ENCODE results near the gene SETD6.

Gene SETD6

DNA sequence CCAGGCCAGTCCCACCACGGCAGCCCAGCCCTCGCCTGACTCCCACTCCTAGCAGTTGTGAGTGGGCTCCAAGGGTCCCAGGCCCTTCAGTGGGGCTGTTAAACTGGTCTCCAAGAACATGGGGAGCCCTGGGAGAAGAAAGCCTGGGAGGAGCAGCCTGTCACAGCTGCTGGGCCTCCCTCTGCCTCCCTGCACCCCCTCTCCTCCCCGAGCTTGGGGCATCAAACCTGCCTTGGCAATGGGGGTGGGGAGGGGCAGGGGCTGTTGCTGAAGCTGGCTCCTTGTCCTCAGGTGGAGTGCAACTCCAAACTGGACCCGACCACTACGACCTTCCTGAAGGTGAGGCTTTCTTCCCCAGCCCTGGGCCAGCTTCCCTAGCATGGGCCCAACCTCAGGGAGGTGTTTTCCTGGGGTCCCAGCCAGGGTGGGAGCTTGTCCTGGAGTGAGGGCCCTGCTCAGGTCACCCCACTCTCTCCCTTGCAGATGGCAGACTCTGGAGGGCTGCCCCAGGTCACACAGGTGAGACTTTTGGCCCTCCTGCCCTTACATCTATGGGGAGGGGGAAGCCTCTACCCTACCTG, 6.6 kb upstream of the SETD6 start:
- no peak for DNase-seq (ENCODE audit: low read depth)

DNA sequence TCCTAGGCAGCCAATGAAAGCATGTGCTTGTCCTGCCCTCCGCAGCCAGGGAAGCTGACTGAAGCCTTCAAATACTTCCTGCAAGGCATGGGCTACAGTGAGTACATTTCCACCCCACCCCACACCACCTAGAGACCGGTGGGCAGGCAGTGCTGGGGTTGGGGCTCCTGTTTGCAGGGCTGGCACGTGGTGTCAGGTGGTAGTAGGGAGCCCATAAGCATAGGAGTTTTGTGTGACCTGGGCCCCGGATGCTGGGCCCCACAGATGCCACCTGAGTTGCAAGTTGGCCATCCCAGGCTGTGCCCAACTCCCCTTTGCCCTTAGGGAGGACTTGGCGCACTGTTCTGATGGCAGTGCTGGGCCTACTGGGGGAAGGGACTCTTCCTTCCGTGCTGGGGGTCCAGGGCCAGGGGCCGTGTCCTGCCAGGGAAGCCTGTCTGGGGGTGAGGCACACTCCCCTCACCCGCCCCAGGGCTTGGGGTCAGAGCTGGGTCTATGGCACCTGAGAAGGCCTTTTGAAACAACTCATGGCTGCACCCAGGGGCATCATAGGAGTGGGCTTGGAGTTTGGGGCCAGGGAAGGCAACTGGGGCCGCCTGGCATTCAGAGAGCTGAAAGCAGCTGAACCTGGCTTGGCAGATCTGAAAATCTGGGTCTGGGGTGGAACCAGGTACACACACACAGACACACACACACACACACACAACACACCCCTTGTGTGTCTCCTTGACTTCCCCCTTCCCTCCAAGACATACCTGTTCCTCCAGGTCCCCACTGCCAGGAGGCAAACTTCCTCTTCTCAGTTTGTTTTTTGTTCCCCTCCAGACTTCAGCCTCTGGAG, 5.8 kb upstream of the SETD6 start:
- no peak for DNase-seq (ENCODE audit: low read depth)

DNA sequence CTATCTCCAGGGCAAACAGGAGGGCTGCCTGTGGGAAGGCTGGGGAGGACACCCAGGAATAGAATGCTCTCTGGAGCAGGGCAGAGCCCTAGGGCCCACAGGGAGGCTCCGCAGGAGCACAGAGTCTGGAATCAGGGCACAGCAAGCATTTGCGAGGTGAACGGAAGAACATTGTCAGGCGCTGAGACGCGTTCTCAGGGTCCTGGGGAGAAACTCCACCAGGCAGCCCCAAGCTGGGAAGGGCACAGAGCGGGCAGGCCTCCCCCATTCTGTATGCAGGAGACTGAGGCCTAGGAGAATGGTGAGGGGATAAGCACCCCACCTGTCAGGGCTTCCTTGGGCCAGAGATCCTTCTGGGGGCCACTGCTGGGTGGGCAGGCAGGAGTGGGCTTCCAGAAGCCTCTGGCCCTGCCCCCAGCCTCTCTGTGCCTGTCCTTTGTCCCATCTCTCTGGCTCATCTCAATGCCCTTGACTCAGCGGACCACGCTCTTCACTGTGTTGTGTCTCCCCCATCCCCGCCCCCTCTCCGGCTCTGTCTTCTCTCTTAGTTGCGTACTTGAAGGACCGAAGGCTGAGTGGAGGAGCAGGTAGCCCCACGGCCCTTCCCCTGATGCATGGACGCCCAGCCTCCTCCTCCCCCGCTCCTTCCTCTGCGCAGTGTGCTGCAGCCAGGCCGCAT, 5.1 kb upstream of the SETD6 start:
- DNase-seq (ENCODE audit: low read depth) = no peak

DNA sequence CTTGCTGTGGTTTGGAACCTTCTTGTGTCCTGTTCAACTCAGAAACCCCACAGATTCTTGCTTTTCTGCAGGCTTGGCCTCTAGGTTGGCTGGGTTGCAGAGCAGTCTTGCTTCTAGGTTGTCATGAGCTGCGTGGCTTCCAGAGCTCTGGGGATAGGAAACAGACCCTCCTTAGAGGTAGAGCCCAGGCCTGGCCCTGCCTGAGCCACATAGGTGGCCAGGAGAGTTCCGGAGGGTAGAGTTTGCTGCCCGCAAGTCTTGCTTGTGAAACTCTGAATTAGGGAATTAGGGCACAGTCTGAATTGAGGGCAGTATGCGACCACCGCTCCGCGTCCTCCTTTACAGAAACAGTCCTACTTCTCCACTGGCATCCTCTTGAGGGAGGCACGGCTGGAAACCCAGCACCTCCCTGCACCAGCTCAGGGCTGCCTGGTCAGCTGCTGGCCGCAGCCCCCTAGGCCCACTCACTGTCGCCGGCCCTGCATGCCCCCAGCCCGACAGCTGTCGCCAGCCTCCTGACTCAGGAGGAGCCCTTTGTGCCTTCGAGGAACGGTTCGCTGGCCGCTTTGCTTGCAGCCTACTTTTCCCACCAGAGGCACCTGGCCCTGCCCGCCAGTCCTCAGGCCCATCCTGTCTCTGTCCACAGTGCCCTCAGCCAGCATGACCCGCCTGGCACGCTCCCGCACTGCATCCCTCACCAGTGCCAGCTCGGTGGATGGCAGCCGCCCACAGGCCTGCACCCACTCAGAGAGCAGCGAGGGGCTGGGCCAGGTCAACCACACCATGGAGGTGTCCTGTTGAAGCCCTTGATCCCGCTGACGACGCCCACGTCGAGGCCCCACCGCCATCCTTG, 4.3 kb upstream of the SETD6 start:
- no peak for DNase-seq (ENCODE audit: low read depth)

DNA sequence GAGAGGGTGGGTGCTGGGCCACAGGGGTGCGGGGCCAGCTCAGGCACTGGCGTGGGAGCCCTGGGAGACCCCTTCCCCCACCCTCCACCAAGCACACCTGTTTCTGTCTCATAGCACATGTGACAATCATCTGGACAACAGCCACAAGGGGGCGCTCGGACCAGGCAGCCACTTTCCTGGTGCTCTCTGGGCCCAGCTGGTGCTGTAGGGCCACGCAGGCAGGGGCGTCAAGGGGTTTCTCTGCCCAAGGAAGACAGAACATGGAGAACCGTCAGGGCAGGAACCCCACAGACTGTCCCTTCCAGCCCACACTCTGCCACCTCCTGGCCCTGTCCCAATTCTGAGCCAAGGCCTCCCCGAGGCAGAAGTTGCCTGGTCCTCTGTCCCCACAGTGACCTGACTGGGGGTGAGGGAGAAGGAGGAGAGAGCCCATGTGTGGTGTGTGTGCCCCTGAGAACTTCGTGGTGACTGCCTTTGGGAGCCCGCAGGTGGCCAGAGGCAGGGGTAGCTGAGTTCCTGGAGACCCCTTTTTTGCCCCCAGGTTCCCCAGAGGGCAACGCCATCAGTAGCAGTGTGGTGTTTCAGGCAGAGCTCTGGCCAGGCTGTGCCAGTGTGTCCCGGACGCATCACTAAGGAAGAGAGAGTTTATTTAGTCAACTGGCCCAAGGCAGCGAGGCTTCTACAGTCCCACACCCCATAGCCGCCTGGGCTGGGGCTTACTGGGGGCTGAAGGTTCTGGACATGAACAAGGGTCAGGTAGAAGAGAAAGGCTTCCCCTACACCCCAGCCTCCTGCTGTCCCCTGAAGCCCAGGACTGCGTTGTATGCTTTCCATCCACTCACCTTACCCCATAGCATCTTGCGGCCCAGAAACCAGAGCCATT, 3.1 kb upstream of the SETD6 start:
- DNase-seq (ENCODE audit: low read depth) = peak; percentile 18

DNA sequence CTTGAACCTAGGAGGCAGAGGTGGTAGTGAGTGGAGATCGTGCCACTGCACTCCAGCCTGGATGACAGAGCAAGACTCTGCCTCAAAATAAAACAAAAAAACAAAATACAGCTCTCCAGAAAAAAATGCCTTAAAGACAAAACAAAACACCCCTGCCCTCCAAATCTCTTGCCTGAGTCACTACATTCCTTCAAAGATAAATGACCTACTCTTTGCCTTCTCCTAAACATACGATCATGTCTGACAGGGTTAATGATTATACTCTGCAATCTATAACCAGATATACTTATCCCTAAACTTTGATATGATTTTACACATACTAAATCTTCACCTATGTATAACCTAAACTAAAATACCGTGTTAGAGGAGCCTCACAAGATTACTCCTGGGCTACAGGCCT, 1.4 kb upstream of the SETD6 start:
- no peak for DNase-seq (ENCODE audit: low read depth)

DNA sequence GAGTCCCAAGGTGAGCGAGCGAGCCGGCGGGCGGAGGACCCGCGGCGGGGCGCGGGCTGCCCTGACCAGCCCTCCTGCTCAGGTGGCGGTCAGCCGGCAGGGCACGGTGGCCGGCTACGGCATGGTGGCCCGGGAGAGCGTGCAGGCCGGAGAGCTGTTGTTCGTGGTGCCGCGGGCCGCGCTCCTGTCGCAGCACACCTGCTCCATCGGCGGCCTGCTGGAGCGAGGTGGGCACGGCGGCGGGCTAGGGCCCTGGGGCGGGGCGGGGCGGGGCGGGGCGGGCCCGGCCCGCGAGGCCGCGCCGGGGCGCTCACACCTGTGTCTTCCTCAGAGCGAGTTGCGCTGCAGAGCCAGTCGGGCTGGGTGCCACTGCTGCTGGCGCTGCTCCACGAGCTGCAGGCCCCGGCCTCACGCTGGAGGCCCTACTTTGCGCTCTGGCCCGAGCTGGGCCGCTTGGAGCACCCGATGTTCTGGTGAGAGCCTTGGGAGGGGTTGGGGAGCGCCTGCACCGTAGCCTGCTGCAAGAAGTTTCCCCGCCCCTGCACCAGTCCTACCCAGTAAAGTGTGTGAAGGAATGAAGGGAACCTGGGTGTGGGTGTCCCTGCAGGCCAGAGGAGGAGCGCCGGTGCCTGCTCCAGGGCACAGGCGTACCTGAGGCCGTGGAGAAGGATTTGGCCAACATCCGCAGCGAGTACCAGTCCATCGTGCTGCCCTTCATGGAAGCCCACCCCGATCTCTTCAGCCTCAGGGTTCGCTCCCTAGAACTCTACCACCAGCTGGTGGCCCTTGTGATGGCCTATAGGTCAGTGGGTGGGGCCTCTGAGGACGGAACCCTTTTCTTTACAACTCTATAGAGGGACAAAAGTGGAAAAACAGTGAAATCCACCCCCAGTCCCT, 802 bp downstream of the SETD6 start:
- DNase-seq (ENCODE audit: low read depth) = no peak

DNA sequence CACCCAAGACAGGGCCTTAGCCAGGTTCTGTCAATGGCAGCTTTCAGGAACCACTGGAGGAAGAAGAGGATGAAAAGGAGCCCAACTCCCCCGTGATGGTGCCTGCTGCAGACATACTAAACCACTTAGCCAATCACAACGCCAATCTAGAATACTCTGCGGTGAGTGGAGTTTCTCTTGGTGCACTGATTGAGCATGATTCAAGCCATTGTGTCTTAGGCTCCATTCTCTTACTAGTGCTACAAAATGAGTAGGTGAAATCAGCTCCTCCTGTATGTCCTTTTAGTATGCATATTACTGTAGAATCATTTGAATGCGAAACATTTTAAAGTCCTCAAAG, 1.4 kb downstream of the SETD6 start:
- no peak for DNase-seq (ENCODE audit: low read depth)

DNA sequence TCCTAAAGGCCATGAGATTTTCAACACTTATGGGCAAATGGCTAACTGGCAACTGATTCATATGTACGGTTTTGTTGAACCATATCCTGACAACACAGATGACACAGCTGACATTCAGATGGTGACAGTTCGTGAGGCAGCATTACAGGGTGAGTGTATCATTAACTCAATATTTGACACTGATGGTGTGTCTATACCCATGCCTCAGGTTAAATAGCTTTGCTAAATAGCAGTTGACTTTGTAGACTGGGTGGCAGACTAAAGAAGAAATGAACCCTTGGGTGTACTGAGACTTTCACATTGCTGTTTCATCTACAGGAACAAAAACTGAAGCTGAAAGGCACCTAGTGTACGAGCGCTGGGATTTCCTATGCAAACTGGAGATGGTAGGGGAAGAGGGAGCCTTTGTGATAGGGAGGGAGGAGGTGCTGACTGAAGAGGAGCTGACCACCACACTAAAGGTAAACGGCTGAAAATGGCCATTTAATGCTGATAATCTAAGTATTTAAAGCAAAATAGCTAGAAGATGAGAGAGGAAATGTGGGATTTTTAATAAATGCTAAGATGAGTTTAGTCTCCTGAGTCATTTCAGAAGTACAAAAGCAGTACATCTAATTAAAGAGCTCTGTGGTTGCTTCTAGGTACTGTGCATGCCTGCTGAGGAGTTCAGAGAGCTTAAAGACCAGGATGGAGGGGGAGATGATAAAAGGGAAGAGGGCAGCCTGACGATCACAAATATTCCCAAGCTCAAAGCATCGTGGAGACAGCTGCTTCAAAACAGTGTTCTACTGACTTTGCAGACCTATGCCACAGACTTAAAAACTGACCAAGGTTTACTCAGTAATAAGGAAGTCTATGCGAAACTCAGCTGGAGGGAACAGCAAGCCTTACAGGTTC, 3.0 kb downstream of the SETD6 start:
- DNase-seq (ENCODE audit: low read depth) = no peak

DNA sequence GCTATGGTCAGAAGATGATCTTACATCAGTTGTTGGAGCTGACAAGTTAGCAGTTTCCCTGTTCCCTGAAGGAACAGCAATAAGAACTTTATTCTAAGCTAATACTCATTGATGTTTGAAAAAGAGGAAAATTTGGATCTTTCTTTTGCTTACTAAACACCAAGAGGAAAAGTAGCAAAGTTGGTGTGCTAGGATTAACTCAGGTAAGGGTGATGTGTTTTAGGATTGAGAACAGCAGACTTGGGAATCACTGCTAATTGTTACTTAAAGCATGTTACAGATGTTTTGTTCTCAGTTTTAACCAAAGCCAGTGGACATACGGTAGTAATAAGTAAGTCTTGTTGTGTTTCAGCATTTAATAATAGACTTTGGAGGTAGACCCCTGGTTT, 3.7 kb downstream of the SETD6 start:
- no peak for DNase-seq (ENCODE audit: low read depth)

DNA sequence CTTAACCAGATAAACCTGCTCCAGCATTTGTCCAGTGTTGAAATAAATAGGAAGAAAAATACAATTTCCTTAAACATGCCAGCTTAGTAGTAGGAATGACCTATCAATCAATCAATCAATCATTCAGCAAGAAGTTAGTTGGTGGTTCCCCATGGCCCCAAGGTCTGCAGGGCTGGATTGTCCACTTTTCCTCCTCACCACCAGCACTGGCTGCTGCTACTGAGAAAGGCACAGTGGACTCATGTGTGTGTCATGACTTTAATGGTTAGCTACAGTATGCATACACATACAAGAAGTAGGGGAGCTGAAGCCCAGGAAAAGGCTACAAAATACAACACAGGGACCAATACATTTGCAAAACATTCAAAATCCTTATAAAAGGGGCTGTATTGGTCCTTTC, 4.4 kb downstream of the SETD6 start:
- no peak for DNase-seq (ENCODE audit: low read depth)

DNA sequence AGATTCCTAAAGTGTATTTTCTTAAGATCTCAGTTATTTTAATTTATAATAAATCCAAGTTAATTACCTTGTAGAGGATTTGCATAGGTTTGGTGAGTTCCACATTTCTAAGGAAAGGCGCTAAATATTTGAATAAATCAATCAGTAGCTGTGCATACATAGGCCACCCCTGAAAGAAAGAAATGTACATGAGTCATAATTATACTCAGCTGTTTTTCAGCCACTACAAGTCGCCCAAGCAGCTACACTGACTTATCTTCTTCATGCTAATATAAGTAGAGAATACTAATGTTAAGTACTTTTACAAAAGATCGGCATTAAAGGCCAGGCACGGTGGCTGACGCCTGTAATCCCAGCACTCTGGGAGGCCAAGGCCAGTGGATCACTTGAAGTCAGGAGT, 14.9 kb downstream of the SETD6 start:
- no peak for DNase-seq (ENCODE audit: low read depth)

DNA sequence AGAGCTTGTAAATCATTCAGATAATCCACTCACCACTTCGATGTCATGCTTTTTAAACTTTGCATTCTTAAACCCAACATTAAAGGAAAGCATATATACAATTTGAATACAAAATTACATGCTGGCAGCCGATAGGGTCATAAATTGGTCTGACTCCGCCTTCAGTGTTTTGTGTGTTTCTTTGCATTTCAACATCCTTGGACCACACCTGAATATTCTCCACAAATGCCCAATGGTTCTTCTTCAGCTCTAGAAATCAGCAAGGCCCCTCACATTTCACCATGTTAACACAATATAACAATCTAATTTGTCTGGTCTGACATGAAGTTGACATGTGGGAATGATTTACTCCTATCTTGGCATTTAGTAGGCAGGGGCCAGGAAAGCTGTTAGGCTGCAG, 17.1 kb downstream of the SETD6 start:
- DNase-seq (ENCODE audit: low read depth) = no peak

DNA sequence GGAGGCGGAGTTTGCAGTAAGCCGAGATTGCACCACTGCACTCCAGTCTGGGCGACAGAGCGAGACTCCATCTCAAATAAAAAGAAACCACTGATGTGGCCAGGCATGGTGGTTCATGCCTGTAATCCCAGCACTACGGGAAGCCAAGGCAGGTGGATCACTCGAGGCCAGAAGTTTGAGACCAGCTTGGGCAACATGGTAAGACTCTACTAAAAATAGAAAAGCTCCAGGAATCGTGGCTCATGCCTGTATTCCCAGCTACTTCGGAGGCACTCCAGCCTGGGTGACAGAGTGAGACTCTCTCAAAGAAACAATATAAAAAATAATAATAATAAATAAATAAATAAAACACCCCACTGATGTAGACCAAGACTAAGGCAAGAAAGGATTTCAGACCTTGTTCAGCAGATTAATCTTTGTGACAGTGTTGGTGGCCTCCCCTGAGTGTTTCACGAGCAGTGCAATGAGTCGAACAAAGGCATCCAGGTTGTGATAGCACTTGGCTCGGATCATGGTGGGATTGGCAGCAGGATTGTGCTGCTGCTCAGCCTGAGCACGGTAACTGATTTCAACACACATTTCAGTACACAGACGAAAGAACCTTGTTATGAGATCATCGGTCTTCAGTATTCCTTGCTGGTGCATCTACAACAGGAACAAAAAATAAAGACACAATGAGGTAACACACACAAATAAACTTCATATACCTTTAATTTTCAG, 18.6 kb downstream of the SETD6 start:
- no peak for DNase-seq (ENCODE audit: low read depth)

DNA sequence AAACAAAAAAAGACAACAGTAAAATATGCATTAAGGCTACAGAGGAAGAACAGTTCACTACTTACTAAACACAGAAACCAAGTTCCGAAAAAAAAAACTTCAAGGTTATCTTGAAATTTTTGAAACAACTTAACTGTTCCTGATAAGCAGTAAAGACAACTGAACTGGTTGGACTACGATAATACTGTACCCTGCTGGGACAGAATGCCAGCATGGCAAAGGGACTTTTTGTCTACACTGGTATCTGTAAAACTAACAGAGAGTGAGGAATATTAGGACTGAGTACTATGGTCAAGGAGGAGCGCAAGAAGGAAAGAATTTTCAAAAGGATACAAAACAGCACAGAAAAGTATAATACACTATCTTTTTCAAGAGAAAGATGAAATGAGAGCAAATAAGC, 19.8 kb downstream of the SETD6 start:
- DNase-seq (ENCODE audit: low read depth) = no peak

DNA sequence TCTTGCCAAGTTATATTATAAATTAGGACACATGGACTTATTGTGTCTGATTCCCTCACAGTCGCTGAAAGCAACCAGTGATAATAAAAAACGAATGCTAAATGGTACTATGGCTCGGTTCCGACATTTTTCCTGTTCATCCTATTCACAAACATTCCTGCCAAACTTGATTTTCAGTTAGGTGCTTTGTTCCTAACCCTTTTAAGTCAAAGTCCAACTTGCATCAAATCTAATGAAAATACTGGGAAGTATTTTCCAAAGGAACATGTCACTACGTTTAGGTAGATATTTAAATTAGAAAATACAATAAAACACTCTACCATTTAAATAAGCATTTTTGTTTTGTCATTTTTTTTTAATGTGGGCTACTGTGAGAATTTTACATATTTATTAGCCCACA, 21.0 kb downstream of the SETD6 start:
- no peak for DNase-seq (ENCODE audit: low read depth)

DNA sequence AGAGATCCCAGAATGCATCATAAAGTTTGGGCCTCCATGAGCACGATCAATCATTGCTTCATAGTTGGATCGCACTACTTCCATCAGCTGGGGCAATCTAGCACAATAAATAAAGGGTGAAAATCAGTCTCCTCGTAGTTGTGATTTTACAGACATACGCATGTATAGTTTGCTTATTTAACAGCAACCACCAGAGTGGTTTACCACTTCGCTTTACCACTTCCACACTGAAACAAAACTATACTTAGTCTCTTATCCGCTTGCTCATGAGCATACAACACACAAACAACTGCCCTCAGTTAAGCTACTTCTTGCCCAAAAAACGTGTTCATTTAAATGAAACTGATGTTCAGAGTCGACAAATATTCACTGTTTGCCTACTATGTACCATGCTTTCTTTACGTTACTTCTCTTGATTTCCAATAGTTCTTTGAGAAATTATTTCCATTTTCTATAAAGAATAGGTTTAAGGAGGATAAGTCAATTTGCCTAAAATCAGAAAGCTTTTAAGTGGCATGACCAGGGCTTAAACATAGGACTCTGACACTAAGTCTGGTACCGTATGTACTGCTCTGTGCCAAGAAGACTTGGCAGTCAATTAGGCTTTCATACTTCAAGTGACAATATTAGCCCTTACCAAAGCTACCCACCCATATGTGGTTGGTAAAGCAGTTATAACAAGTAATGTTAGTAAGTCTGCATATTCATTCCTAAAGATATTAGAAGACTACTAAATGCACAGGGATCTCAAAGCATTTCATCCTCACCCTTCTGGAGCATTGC, 22.0 kb downstream of the SETD6 start:
- DNase-seq (ENCODE audit: low read depth) = no peak

DNA sequence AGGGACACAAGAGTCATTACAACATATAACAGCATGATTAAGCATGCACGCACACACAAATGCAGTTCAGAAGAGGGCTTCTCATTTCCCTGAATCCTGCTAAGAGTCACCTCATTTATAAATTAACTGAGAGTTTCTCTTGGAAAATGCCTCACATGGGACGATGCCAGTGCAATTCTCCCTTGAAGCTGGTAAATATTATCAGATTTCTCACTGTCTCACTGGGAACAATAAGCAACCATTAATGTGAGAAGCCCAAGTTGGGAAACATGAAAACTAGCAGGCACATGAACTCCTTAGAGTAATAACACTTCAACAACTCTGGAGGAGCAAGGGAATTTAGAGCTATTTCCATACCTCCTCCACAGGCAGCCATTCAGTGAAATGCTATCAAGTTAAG, 26.4 kb downstream of the SETD6 start:
- DNase-seq (ENCODE audit: low read depth) = no peak

Measured in fibroblast of the conjunctiva (primary cell).